Type B pancreatic cell (in vitro differentiated cells): ENCODE results near the gene ADORA2B. TPM values are rescaled to one million over a fixed set of nuclear protein-coding genes. Genes with fewer than 3 reads are reported as not detected.
A peak's percentile ranks its signal among the peaks of the same experiment; 100 is the strongest.

Experiments
- DNase-seq: peaks from one replicate; pipeline ENCODE4 v3.0.0; 2021; ENCODE audit warnings: mixed read lengths; ENCODE audit not compliant: unreplicated experiment; ENCODE audit errors: extremely low spot score
- H3K27ac Mint-ChIP-seq: 2 replicates; pipeline ENCODE4 v1.8.0; 2021; ENCODE audit warnings: mild to moderate bottlenecking, mixed read lengths
- H3K27me3 Mint-ChIP-seq: 2 replicates; pipeline ENCODE4 v1.8.0; 2021; ENCODE audit warnings: mixed read lengths
- H3K36me3 Mint-ChIP-seq: 2 replicates; pipeline ENCODE4 v1.8.0; 2021; ENCODE audit warnings: mixed read lengths
- H3K4me1 Mint-ChIP-seq: one replicate; pipeline ENCODE4 v1.8.0; 2021; ENCODE audit warnings: mixed read lengths; ENCODE audit not compliant: unreplicated experiment
- H3K4me3 Mint-ChIP-seq: 2 replicates; pipeline ENCODE4 v1.8.0; 2021; ENCODE audit warnings: mild to moderate bottlenecking, mixed read lengths
- H3K9me3 Mint-ChIP-seq: 2 replicates; pipeline ENCODE4 v1.8.0; 2021; ENCODE audit warnings: mixed read lengths
- CTCF ChIP-seq: fragments of 200-600 bp; sonication (generic); conservative IDR thresholded peaks from 2 replicates; pipeline ENCODE4 v1.5.0; 2021; ENCODE audit warnings: antibody characterized with exemption, mild to moderate bottlenecking
- total RNA-seq: library from RNA; stranded (reverse); gene quantifications from 2 replicates; pipeline ENCODE4 v1.2.1, GENCODE V29; 2021; ENCODE audit warnings: low replicate concordance

The ADORA2B gene
- total RNA-seq, 1 donor from 2014 or later, result 4.0 TPM

GRCh38 chr17:15971098-15971678 is 26.3 kb downstream of the ADORA2B start:
- DNase-seq, result no peak
- peaks cover 6% of the 10 kb centered on the region for H3K4me1 Mint-ChIP-seq
- H3K27ac Mint-ChIP-seq, result no peak overlapping the region
- H3K27me3 Mint-ChIP-seq, result no peaks in the 10 kb centered on the region
- no peaks in the 10 kb centered on the region for H3K9me3 Mint-ChIP-seq
- H3K4me3 Mint-ChIP-seq, result no peak overlapping the region
- TF ChIP-seq CTCF, result no peak
- peaks cover 8% of the 10 kb centered on the region for H3K36me3 Mint-ChIP-seq

DNA sequence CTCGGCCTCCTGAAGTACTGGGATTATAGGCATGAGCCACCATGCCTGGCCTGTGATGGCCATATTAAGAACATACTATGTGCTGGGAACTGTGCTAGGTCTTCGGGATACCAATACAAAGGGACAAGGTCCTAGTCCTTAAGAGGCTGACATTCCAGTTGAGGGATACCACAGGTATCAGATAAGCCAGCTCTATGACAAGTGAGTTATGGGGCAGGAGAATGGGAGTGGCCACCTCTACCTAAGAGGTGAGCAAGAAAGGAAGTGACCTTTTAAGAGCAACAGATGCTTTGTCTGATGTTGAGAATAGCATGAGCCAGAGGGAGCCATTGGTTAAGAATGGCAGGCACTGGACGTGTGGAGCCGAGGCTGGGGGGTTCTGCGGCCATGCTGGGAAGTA is 27.0 kb downstream of the ADORA2B start:
- H3K9me3 Mint-ChIP-seq, result no peaks in the 10 kb centered on the region
- H3K36me3 Mint-ChIP-seq, result peaks cover 11% of the 10 kb centered on the region
- peaks cover under 1% of the 10 kb centered on the region for H3K4me1 Mint-ChIP-seq
- H3K4me3 Mint-ChIP-seq, result no peak overlapping the region
- TF ChIP-seq CTCF, result no peak
- DNase-seq, result no peak
- H3K27ac Mint-ChIP-seq, result peak overlapping the region; percentile 24
- H3K27me3 Mint-ChIP-seq, result no peaks in the 10 kb centered on the region

DNA sequence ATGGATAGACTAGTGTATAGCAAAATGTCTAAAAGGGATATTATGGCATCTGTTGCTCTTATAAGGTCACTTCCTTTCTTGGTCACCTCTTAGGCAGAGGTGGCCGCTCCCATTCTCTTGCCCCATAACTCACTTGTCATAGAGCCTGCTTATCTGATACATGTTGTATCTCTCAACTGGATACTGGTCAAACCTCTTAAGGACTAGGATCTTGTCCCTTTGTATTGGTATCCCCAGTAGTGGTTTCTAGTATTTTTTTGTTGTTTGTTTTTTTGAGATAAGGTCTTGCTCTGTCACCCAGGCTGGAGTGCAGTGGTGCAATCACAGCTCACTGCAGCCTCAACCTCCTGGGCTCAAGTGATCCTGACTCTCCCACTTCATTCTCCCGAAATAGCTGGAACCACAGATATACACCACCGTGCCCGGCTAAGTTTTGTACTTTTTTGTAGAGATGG is 27.6 kb downstream of the ADORA2B start:
- Mint-ChIP-seq H3K27ac (no peak overlapping the region), H3K4me1 (no peaks in the 10 kb centered on the region), H3K36me3 (peaks cover 14% of the 10 kb centered on the region)

GRCh38 chr17:15973016-15973415 is 28.1 kb downstream of the ADORA2B start:
- H3K27me3 Mint-ChIP-seq, result no peaks in the 10 kb centered on the region
- no peak for TF ChIP-seq CTCF
- H3K9me3 Mint-ChIP-seq, result no peaks in the 10 kb centered on the region
- peaks cover 16% of the 10 kb centered on the region for H3K36me3 Mint-ChIP-seq
- no peak for DNase-seq
- no peak overlapping the region for H3K4me3 Mint-ChIP-seq
- no peaks in the 10 kb centered on the region for H3K4me1 Mint-ChIP-seq
- no peak overlapping the region for H3K27ac Mint-ChIP-seq

More for the DNA sequence above, 27.6 kb downstream of the ADORA2B start:
- Mint-ChIP-seq H3K9me3 (no peaks in the 10 kb centered on the region), H3K27me3 (no peaks in the 10 kb centered on the region), H3K4me3 (no peak overlapping the region)
- DNase-seq, result no peak
- TF ChIP-seq CTCF, result no peak

GRCh38 chr17:15973834-15974233 is 28.9 kb downstream of the ADORA2B start:
- no peak overlapping the region for H3K27ac Mint-ChIP-seq
- no peaks in the 10 kb centered on the region for H3K9me3 Mint-ChIP-seq
- TF ChIP-seq CTCF, result no peak
- H3K36me3 Mint-ChIP-seq, result peaks cover 18% of the 10 kb centered on the region
- no peaks in the 10 kb centered on the region for H3K4me1 Mint-ChIP-seq
- no peak for DNase-seq
- H3K4me3 Mint-ChIP-seq, result no peak overlapping the region
- H3K27me3 Mint-ChIP-seq, result no peaks in the 10 kb centered on the region
